Stimulated activated CD8-positive, alpha-beta memory T cell treated with anti-CD3 and anti-CD28 coated beads, Interleukin-12 subunit alpha, Interleukin-12 subunit beta, amount 100 ng/mL, for 4 hours (primary cell): ENCODE measurements around the gene RAD51B.
"Not testable (repeated sequence)": the region's sequence is repeated elsewhere in the genome, so short reads cannot be mapped to it uniquely, and the experiment has no call there.

Experiments
- DNase-seq: peaks from one replicate; pipeline ENCODE4 v3.0.0-alpha.2; 2020; ENCODE audit warnings: low read depth

The RAD51B gene

DNA sequence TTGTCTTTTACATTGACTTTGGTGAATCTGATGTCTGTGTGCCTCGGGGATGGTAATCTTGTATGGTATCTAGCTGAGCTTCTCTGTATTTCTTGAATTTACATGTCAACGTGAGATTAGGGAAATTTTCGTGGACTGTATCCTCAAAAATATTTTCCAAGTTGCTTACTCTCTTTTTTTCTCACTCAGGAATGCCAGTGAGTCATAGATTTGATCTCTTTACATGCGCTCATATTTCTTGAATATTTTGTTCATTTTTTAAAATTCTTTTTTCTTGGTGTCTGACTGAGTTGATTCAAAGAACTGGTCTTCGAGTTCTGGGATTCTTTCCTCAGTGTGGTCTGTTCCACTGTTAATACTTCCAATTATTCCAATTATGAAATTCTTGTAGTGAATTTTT, 207.7 kb downstream of the RAD51B start:
- no peak for DNase-seq

DNA sequence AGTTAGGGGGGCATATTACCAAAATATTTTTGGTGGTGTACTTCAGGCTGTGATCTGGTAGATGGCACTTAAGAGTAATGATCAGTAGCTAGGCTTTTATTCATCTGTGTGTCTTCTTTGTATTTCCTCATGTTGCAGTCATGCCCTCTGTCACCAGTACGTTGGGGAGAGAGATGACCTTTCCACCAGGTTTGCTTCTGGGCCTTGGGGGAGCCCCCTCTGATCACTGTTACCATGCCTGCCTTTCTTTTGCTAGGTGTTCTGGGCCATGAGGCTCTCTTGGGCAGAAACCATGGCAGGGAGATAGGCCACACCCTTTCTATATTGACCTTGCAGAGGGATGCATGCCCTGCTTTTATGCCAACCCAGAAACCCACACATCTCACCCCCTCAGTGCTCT, 208.5 kb downstream of the RAD51B start:
- no peak for DNase-seq

DNA sequence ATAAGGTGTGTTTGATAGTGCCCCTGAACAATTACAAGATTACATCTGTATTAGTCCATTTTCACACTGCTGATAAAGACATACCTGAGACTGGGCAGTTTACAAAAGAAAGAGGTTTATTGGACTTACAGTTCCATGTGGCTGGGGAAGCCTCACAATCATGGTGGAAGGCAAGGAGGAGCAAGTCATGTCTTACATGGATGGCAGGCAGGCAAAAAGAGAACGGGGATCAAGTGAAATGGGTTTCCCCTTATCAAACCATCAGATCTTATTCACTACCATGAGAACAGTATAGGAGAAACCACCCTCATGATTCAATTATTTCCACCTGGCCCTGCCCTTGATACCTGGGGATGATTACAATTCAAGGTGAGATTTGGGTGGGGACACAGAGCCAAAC, 211.4 kb downstream of the RAD51B start:
- not testable (repeated sequence) for DNase-seq

DNA sequence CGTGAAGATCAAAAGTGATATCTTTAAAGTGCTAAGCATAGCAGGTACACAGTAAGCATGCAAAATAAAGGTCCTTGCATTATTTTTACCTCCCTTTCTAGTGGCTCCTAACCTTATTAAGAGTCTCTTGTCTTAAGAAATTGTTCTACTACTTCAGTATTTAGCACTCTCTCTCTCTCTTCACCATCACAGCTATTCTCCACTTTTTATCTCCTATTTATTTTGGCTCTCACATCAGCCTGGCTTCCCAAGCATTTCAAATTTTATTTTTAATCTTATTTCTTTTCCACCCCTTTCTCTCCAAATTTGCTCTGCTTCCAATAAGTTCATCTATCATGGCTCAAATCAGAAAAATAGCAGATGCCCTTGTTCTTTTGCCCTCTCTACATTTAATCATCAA, 212.6 kb downstream of the RAD51B start:
- DNase-seq: no peak

DNA sequence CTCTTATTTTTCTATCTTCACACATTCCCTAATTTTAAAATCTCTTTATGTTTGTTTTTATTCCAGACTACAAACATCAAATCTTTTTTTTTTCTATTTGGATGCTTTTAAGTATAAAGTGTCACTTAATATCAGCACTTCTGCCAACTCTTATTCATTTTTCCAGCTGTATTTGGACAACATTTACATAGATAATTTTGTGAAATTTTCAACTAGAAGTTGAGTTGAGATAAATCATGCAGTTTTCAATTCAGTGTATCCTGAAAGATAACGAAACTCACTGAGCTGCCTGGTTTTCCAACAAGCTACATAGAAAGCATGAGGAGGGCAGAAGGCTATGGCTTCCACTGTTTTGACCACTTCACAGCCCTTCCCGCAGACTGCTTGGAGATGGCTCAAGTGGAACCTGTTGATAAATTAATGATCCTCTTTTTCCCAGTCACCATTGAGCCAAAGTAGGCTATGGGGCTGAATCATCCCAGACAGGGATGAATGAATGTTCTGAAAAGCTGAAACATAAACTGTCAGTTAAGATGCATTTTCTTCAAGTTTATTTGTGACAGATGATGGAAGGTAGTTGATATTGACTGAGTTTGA, 213.9 kb downstream of the RAD51B start:
- no peak for DNase-seq

DNA sequence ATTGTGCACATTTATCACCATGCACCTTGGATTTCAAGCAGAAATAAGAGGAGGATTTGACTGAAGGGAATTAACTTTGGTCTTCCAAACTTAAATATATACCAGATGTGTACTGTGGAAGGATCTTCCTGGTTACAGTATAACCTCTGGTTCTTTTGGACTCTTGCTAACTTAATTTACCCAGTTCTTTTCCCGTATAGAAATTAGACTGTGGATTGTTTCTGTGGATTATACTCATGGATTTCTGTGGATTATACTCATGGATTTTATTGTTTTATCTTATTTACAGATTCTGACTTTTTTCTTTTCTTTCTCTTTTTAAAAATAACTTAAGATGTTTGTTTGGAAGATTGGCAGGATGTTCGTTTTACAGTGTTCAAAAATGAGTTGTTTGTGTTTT, 215.3 kb downstream of the RAD51B start:
- DNase-seq: no peak

DNA sequence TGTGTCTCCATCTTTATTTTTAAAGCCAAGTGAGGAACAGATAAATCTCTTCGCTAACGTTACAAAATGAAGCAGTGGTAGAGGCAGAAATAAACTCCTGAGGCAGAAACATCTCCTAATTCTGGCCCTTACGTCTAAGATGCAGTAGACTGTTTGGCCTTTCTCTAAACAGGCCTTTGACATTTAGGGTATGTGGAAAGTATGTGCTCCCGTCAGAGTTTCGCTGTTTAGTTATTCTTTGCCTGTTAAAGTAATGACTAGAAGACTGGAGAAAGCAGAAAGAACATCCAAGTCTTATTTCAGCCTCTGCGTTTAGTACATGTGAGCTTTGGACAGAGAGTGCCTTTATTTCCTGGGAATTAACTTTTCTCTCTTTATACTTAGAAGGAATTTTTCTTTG, 216.6 kb downstream of the RAD51B start:
- no peak for DNase-seq

DNA sequence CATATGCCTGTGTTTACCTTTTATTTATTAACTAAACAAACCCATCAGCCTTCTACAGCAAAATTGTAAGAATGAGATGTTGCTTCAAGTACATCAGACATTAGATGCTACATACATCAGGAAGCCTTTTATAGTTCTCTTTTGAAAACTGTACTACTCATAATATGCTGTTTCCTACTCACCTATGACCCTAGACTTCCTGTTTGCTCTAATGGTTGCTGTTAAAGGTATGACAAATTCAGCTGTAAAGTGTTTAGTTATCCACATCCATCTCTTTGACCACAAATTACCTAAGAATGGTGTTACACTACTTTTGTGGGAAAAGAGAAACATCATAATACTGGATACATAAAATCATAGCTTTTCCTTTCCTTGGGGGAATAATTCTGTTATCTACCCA, 220.0 kb downstream of the RAD51B start:
- DNase-seq: no peak

DNA sequence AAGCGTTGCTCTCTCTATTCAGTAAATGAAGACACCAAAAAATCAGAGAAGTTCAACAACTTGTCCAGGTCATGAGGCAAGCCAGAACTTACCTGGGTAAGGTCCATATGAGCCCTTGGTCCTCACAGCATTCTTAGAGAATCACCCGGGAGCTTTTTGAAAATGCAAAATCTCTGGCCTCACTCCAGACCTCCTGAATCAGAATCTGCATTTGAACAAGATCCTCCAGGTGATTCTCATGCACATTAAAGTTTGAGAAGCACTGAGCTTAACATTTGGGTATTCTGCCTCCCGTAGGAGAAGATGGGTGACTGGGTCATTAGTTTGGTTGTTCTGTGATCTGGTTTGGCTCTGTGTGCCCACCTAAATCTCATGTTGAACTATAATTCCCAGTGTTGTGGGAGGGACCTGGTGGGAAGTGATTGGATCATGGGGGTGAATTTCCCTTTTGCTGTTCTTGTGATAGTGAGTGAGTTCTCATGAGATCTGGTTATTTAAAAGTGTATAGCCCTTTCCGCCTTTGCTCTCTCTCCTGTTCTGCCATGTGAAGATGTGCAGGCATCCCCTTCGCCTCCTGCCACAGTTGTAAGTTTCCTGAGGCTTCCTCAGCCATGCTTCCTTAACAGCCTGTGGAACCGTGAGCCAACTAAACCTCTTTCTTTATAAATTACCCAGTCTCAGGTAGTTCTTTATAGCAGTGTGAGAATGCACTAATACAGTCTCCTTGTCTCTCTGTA, 221.2 kb downstream of the RAD51B start:
- no peak for DNase-seq

DNA sequence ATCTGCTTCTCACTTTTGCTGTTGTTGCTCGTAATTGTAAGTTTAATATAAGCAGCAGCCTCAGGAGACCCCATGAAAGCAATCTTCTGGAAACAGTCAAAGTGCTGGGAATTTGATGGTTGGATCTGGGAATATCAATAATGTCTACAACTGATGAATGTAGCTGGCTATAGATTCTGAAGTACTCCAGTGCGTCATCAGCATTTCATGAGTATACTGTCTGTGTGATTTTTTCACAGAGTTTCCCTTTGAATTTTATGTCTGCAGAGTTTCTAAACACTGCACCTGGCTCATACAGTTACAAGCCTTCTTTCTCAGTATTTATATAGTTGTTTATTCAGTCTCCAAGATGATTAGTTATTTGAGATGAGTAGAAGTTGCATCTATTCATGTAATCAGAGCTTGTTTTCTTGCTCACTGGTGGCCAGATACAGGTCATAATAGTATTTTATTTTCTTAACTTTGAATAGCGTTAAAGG, 222.3 kb downstream of the RAD51B start:
- DNase-seq: no peak

DNA sequence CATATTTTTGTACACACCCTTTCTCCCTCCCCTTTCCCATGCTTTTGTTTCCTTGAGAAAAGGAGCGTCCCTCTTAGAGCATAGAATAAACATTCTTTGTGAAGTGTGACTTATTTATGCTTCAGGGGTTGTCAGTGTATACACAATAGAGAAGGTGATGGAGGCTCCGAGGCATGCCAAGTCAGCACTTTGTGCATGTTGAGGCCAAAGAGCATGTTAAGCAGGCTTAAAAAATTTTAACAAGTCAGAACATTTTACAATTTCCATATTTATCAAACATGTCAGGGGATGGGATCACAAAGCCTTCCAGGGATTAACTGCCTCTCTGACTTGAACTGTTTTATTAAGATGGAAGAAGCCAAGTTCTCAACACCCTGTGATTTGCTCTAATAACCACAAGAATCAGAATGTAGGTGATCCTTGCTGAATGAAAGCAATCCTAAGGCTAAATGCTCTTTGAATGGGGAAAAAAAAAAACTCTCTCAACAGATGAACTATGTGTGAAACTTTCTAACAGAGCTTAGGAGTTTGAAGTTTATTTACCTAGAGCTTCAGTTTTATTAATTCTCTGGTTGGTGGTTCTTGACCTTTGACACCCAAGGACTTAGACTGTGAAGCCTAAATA, 223.1 kb downstream of the RAD51B start:
- DNase-seq: no peak

DNA sequence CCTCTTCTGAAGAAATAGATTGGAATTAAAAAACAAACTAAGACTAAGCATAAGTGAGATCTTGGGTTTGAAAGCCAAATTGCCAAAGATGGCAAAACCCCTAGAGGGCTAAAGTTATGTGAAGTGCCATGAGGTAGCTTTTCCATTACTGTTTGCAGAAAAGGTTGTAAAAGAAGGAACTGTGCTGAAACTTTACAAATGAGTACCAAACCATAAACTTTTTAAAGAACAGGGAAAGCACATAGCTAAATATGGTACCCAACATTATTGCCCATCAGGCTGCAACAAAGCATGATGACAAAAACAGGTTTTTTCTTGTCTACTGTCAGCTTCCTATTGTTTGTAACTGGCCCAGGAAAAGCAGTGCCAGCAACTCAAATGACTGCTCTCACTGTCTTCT, 224.2 kb downstream of the RAD51B start:
- no peak for DNase-seq

DNA sequence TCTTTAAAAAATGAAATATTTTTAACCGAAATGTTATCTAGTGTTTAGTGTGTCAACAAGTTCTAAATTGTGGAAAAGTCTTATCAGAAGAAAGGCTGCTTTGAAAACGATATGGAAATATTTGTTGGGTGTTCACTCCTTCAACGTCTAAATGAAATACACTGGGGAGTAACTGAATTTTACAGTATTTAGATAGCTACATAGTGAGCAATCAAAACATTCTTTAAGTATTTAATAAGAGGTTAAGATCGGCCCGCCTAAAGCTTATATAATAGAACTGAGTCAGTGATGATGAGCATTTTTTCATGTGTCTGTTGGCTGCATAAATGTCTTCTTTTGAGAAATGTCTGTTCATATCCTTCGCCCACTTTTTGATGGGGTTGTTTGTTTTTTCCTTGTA, 228.3 kb downstream of the RAD51B start:
- DNase-seq: no peak

DNA sequence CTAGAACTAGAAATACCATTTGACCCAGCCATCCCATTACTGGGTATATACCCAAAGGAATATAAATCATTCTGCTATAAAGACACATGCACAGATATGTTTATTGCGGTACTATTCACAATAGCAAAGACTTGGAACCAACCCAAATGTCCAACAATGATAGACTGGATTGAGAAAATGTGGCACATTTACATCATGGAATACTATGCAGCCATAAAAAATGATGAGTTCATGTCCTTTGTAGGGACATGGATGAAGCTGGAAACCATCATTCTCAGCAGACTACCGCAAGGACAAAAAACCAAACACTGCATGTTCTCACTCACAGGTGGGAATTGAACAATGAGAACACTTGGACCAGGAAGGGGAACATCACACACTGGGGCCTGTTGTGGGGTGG, 229.2 kb downstream of the RAD51B start:
- DNase-seq: not testable (repeated sequence)

DNA sequence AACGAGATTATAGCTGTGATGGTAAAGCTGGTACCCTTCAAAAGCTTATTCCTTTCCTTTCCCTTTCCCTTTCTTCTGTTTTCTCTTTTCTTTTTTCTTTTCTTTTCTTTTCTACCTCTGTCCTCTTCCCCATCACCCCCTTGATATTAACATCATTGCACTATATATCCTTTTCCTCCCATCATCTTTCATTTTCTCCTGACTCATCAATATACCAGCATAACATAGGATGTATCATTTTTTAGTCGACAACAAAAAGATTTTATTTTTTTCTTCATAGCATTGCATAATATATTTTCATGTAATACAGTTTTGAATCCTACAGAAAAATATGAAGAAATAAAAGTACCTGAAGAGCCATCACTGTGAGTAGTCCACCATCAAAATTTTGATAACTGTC, 230.6 kb downstream of the RAD51B start:
- DNase-seq: no peak

DNA sequence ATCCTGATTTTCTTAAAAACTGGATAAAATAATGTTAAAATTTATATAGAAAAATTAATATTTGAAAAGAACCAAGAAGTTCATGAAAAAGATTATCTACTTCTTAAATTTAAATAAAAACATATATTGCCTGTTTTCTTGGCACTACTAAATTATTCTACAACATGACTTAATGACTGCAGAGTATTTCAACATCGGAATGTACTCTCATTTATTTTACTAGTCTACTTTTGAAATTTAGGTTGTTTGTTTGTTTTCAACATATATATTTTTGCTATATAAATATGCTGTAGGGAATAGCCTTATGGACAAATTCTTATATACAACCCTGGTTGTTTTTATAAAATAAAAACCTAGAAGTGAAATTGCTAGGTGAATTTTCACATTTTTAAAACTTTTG, 231.6 kb downstream of the RAD51B start:
- DNase-seq: no peak

DNA sequence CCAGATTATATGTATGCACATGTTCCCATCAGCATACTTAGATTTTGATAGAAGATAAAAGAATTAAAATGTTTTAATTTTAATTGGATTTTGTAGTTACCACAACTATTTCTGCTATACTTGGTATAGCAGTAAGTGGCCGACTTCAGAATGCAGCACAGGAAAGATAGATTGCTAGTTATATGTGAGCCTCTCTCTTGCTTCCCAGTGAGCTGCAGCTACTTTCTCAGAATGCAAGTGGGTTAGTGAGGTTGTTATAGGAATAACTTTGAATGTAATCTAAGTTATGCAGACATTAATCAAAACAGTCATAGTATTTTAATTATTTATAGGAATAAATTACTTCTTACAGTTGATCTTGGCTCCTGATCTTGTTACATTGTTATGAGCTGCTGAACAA, 240.6 kb downstream of the RAD51B start:
- DNase-seq: no peak

DNA sequence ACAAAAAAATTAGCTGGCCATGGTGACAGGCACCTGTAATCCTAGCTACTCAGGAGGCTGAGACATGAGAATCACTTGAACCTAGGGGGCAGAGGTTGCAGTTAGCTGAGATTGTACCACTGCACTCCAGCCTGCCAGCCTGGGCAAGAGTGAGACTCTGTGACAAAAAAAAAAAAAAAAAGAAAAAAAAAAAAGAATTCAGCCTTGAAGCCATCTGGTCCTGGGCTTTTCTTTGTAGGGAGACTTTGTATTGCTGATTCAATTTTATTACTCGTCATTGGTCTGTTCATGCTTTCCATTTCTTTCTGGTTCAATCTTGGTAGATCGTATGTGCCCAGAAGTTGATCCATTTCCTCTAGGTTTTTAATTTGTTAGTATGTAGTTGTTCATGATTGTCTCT, 243.1 kb downstream of the RAD51B start:
- no peak for DNase-seq

DNA sequence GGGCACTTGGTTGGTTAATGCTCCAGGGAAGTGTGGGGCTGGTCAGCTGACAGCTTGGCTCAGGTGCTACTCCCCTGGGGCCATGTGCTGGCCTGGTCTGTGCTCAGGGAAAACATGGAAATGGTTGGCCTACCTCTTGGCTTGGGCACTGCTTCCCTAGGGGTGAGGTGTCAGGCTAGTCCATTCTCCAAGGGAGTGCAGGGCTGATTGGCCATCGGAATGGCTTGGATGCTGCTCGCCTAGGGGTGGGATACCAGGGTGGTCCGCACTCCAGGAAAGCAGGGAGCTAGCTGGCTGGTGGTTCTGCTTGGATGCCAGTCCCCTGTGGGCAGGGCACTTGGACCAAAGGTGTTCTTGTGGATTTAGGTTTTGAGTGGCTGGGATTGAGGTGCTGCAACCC, 245.7 kb downstream of the RAD51B start:
- DNase-seq: no peak

DNA sequence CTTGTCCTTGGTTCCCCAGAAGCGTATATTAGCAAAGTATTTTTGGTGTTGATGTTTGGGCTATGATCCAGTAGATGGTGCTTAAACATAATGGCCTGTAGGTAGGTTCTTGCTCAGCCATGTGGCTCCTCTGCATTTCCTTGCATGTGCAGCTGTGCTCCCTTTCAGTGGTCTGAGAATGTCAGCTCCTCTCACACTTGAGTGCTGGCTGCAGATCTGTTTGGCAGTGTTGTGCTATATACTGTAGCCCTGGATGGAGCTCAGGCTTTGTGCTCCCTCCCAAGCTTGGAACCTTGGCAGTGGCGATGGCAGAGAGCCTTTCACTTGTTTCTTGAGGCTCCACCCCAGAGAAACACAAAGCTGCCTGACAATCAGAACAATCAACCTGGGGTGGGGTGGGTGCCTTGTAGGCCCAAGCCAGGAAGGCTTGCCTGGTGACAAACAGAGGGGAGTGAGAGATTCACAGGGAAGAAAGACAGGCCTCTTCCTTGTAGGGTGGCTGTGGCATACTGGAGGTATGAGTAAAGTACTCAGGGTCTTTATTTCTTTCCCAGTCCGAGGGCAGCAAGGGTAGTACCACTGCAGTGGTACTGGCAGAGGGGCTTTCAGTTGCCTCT, 255.3 kb downstream of the RAD51B start:
- DNase-seq: no peak

DNA sequence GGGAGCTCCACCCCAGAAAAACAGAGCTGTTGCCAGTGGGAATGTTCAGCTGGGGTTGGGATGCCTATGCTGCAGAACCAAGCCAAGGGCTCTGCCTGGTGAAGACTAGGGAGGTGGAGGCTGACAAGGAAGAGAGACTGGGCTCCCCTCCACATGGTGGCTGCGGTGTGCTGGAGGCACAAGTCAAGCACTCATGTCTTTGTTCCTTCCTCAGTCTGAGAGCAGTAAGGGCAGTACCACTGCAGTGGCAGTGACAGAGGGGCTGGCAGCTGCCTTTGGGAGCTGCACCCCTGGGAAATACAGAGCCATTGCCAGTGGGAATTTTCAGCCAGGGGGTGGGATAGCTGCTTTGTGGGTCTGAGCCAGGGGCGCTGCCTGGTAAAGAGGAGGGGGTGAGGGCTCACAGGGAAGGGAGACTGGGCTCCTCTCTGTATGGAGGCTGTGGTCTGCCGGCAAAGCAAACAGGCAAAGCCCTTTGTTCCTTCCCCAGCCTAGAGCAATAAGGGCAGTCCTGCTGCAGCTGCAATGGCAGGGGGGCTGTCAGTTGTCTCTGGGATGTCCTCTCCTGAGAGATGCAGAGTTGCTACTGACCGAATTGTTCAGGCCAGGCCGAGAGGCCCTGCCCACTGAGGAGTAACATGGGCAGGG, 255.9 kb downstream of the RAD51B start:
- DNase-seq: no peak

DNA sequence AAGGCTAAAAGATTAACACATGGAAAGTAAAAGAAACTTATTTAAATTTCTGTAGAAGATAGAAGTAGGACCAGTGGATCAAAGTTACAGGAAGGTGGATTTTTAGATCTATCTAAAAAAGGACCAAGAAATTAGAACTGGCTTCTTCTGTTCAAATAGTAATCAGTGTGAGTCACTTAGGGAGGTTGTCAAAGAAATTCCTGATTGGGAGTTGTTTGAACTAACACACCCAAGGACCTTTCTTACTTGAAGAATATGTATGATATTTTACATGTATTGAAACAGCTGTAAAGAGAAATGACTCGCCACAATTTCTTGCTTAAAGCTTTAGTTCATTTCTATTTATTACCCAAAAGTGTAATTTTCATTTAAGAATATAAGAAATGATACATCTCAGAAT, 256.9 kb downstream of the RAD51B start:
- DNase-seq: no peak
